Ovary (tissue), 9 donors: Measurements from ENCODE around the gene DHX16. TPM values are rescaled to one million over a fixed set of nuclear protein-coding genes. Genes with fewer than 3 reads are reported as not detected.

ENCODE experiments used
- DNase-seq, 5 donors: peaks; one replicate each; pipeline ENCODE4 v3.0.0-alpha.2; 2019 to 2020
- H3K27ac ChIP-seq, 2 donors: fragments of 200-600 bp; one replicate each; pipeline versions ENCODE4 v1.5.1 to v1.8.0; 2019 to 2022
- H3K27me3 ChIP-seq: fragments of 200-600 bp; one replicate; pipeline ENCODE4 v1.8.0; 2022
- H3K36me3 ChIP-seq: fragments of 200-600 bp; sonication (generic); one replicate; pipeline ENCODE4 v1.5.1; 2019
- H3K4me1 ChIP-seq: one replicate; pipeline ENCODE4 v1.8.1; 2013; ENCODE audit warnings: mild to moderate bottlenecking, moderate library complexity; ENCODE audit not compliant: insufficient read depth
- H3K4me3 ChIP-seq: fragments of 200-600 bp; sonication (generic); one replicate; pipeline ENCODE4 v1.5.1; 2017
- H3K9me3 ChIP-seq, 2 donors: fragments of 200-600 bp in 1 of 2; sonication (generic) in 1 of 2; one replicate each; pipeline versions ENCODE4 v1.5.1 to v1.8.1; 2013 to 2019; ENCODE audit warnings: mild to moderate bottlenecking in 1 of 2, moderate library complexity in 1 of 2
- EP300 ChIP-seq: sonication (generic); formaldehyde crosslinking; IDR thresholded peaks from one replicate; pipeline ENCODE4 v1.6.1; 2017; ENCODE audit warnings: antibody characterized with exemption
- POLR2A ChIP-seq: fragments of 450-650 bp; IDR thresholded peaks from one replicate; pipeline ENCODE4 v1.6.1; 2017; ENCODE audit warnings: antibody characterized with exemption, mild to moderate bottlenecking, moderate library complexity
- WGBS, 3 donors: extraction: QIAGEN DNeasy Blood & Tissue Kit in 1 of 3; methylation state at CpG; one replicate each; pipeline versions ENCODE4 v1.1.5 to v1.1.7; 2013 to 2017; 5-methylcytosine and 5-hydroxymethylcytosine counted together
- intact Hi-C, 4 donors: fragments of 100-400 bp; cut with DNase I; formaldehyde crosslinking; loops; one replicate each; pipeline versions ENCODE4 v1.11.0 to v1.15.1; 2022 to 2023
- polyA plus RNA-seq, 2 donors: library from polyadenylated mRNA; stranded (reverse); fragments of 200-250 nt in 1 of 2; fragments of 350-450 nt in 1 of 2; fragmentation: Illumina TruSeq in 1 of 2; extraction: RNeasy Lipid Tissue Mini Kit (QIAGEN cat#74804) in 1 of 2; gene quantifications; one replicate each; pipeline ENCODE4 v1.2.3, GENCODE V29; 2013 to 2014
- total RNA-seq, 7 donors: library from RNA; depleted of rRNA in 2 of 7; stranded (reverse); fragments of >200 nt in 2 of 7; fragmentation: NEBNext Ultra II Directional in 3 of 7; extraction: Animal tissue kit (Norgen Biotek cat#: 25700) in 3 of 7; gene quantifications; one replicate each; pipeline versions ENCODE4 v1.1.0 to v1.2.4, GENCODE V29; 2016 to 2023
- TF ChIP-seq, protein P1 (sequence below), 3 donors: fragments of 450-650 bp in 2 of 3; fragments of 200-600 bp in 1 of 3; IDR thresholded peaks; one replicate each; pipeline versions ENCODE4 v1.5.1 to v1.8.0; 2016 to 2022; ENCODE audit warnings: antibody characterized with exemption in 3 of 3, mild to moderate bottlenecking in 1 of 3
- donor health status: DM: no; HTN: no; CAD: no; lungs with moderate emphysema.
- donor health status: DM: no; HTN: no; CAD: no.
- donor health status: Bipolar disorder and iron deficiency.
- donor health status: DM: yes; HTN: yes; CAD: no.
- donor health status: DM: no; HTN: no; CAD: no.
- donor health status: DM: yes; HTN: yes; CAD: no.

DHX16 gene
- total and polyA plus RNA-seq, 9 donors: 18.0 to 27.4 (median 22.5) TPM

DNA sequence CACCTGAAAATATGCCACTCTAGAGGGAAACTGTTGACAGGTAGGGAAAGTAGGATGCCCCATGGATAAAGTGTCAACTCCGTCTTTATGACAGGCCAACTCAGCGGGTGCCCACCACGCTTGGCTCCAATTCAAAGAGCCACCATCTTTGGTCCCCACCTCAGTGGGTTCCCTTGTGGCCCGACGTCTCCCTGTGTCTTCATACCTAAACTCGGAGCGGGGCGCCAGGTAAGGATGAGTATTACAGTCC, 44.0 kb upstream of the DHX16 start:
- intact Hi-C loops: no loop called here
- 2 to 3% (median 3%) methylated on average over 8 of the region's 8 CpGs for WGBS, 3 donors
- Histone ChIP-seq H3K27me3 (no peaks in the 10 kb centered on the region), H3K4me1 (peaks cover 2% of the 10 kb centered on the region), H3K36me3 (no peaks in the 10 kb centered on the region), H3K9me3 (no peaks in the 10 kb centered on the region), H3K27ac (peak overlapping the region; percentile 98), H3K4me3 (peak overlapping the region; percentile 49)
- no peak for DNase-seq
- TF ChIP-seq EP300 (no peak), POLR2A (no peak)
- TF ChIP-seq, protein P1, sequence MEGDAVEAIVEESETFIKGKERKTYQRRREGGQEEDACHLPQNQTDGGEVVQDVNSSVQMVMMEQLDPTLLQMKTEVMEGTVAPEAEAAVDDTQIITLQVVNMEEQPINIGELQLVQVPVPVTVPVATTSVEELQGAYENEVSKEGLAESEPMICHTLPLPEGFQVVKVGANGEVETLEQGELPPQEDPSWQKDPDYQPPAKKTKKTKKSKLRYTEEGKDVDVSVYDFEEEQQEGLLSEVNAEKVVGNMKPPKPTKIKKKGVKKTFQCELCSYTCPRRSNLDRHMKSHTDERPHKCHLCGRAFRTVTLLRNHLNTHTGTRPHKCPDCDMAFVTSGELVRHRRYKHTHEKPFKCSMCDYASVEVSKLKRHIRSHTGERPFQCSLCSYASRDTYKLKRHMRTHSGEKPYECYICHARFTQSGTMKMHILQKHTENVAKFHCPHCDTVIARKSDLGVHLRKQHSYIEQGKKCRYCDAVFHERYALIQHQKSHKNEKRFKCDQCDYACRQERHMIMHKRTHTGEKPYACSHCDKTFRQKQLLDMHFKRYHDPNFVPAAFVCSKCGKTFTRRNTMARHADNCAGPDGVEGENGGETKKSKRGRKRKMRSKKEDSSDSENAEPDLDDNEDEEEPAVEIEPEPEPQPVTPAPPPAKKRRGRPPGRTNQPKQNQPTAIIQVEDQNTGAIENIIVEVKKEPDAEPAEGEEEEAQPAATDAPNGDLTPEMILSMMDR (IDR thresholded peaks at IDR 0.05): no peak

DNA sequence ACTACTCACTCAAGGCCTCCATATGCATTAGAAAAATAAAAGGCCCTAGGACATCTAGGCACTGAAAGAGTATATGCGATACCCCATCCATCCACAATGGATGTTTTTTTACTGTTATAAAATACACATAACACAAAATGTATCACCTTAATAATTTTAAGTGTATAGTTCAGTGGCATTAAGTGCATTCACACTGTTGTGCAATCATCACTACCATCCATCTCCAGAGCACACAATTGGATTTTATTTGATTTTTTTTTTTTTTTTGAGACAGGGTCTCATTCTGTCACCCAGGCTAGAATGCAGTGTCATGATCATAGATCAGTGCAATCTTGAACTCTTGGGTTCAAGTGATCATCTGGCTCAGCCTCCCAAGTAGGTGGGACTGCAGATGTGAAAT, 41.5 kb upstream of the DHX16 start:
- H3K4me1 ChIP-seq: peaks cover 2% of the 10 kb centered on the region
- DNase-seq: no peak
- intact Hi-C loops: loop anchor here in 1 of 4 donors (2.0 kb wide), 1 partner anchor 15 kb away; no protein-coding TSS in a partner anchor
- 93 to 97% (median 94%) methylated on average over 1 of the region's 1 CpG for WGBS, 3 donors
- no peaks in the 10 kb centered on the region for H3K27me3 ChIP-seq
- no peak overlapping the region for H3K4me3 ChIP-seq
- H3K27ac ChIP-seq: no peak overlapping the region
- TF ChIP-seq POLR2A (no peak), EP300 (no peak)
- TF ChIP-seq, protein P1 (IDR thresholded peaks at IDR 0.05): no peak
- H3K36me3 ChIP-seq: no peaks in the 10 kb centered on the region
- no peaks in the 10 kb centered on the region for H3K9me3 ChIP-seq

GRCh38 chr6:30712441-30712945, 39.7 kb upstream of the DHX16 start:
- intact Hi-C loops: no loop called here
- H3K27me3 ChIP-seq: no peaks in the 10 kb centered on the region
- no peaks in the 10 kb centered on the region for H3K9me3 ChIP-seq
- no peaks in the 10 kb centered on the region for H3K36me3 ChIP-seq
- no peak overlapping the region for H3K27ac ChIP-seq
- TF ChIP-seq, protein P1 (IDR thresholded peaks at IDR 0.05): no peak
- TF ChIP-seq POLR2A (no peak), EP300 (no peak)
- peak in 1 of 5 donors; percentile 21 for DNase-seq
- no peak overlapping the region for H3K4me3 ChIP-seq
- no peaks in the 10 kb centered on the region for H3K4me1 ChIP-seq
- 77 to 90% (median 78%) methylated on average over 7 of the region's 7 CpGs for WGBS, 3 donors

- peak in 1 of 5 donors; percentile 19 for DNase-seq
- Histone ChIP-seq H3K9me3 (no peaks in the 10 kb centered on the region), H3K27me3 (no peaks in the 10 kb centered on the region), H3K4me1 (no peaks in the 10 kb centered on the region), H3K4me3 (no peak overlapping the region), H3K27ac (no peak overlapping the region), H3K36me3 (no peaks in the 10 kb centered on the region)
- 86 to 95% (median 88%) methylated on average over 1 of the region's 1 CpG for WGBS, 3 donors
- intact Hi-C loops: no loop called here
- TF ChIP-seq, protein P1 (IDR thresholded peaks at IDR 0.05): no peak
- TF ChIP-seq POLR2A (no peak), EP300 (no peak)
Measured at GRCh38 chr6:30711758-30712380, 39.1 kb upstream of the DHX16 start.
